Measurements from ENCODE around the gene TKFC. TPM values are rescaled to one million over a fixed set of nuclear protein-coding genes. Genes with fewer than 3 reads are reported as not detected.

Gene TKFC
- total and polyA plus RNA-seq, 9 of the 15 experiments (the other 6 are each of a cell fraction or from before 2014, with no cell fraction given): 2.0 to 61.7 (median 28.5) TPM

- TF ChIP-seq ERF (CRISPR knock-in tag; IDR thresholded peaks at IDR 0.05) (peak; percentile 65; the same call in 1 of the 2 replicates), ZNF696 (CRISPR knock-in tag; conservative IDR thresholded peaks at IDR 0.05) (no peak), PBX2 (CRISPR knock-in tag; IDR thresholded peaks at IDR 0.05; ENCODE audit: low read depth) (0 out of 2 replicates have a peak, but pooled peaks have one; percentile 19), PBX2 (tag; conservative IDR thresholded peaks at IDR 0.05; ENCODE audit: low read depth) (peak; percentile 89), SRSF3 (IDR thresholded peaks at IDR 0.05; ENCODE audit: insufficient read depth, low read length) (no peak), YY1 (IDR thresholded peaks at IDR 0.05; ENCODE audit: borderline replicate concordance in 1 of 3, control insufficient read depth in 1 of 3, extremely low read depth in 1 of 3, insufficient read depth in 3 of 3, insufficient read length in 1 of 3, insufficient replicate concordance in 2 of 3, low read depth in 1 of 3, low read length in 2 of 3) (peak; percentile 87 to 97 (median 97)), ZNF444 (CRISPR knock-in tag; IDR thresholded peaks at IDR 0.05) (no peak), EZH2 (IDR thresholded peaks at IDR 0.05; ENCODE audit: borderline replicate concordance, low read depth, low read length) (no peak), ZNF197 (CRISPR knock-in tag; IDR thresholded peaks at IDR 0.05; ENCODE audit: low read depth) (peak; percentile 73; the same call in 1 of the 2 replicates), ZNF384 (IDR thresholded peaks at IDR 0.05; ENCODE audit: low read depth, low read length) (no peak), ARNT (IDR thresholded peaks at IDR 0.05) (peak; percentile 44 to 59; a peak in 2 of 4 replicates), ZNF274 (IDR thresholded peaks at IDR 0.05; ENCODE audit: borderline replicate concordance, low read depth, low read length) (no peak), HINFP (tag; conservative IDR thresholded peaks at IDR 0.05; ENCODE audit: low read depth) (no peak), ZNF511 (CRISPR knock-in tag; IDR thresholded peaks at IDR 0.05) (no peak; the same call in none of the 2 replicates), DIDO1 (tag; IDR thresholded peaks at IDR 0.05; ENCODE audit: low read depth) (peak; percentile 54; the same call in 1 of the 2 replicates), MYC (IDR thresholded peaks at IDR 0.05; ENCODE audit: low read depth, low read length) (peak; percentile 87), MYC (CRISPR knock-in tag; IDR thresholded peaks at IDR 0.05; ENCODE audit: borderline replicate concordance, low read depth) (peak; percentile 76; the same call in 1 of the 2 replicates), E2F5 (CRISPR knock-in tag; IDR thresholded peaks at IDR 0.05) (peak; percentile 8; the same call in 1 of the 2 replicates), ID3 (CRISPR knock-in tag; IDR thresholded peaks at IDR 0.05) (no peak), ID3 (tag; IDR thresholded peaks at IDR 0.05) (no peak; the same call in 1 of the 2 replicates)
Measured at GRCh38 chr11:61361741-61362541, 28.9 kb downstream of the TKFC start, which contains the start of the genes CYB561A3 and TMEM138 (continued).

Data from K562 (cell line).